HT1080 (cell line): ENCODE measurements around the gene RAMAC. TPM values are rescaled to one million over a fixed set of nuclear protein-coding genes. Genes with fewer than 3 reads are reported as not detected.
A peak's percentile ranks its signal among the peaks of the same experiment; 100 is the strongest.
"Not testable (repeated sequence)": the region's sequence is repeated elsewhere in the genome, so short reads cannot be mapped to it uniquely, and the experiment has no call there.

Source experiments
- DNase-seq: peaks from one replicate; pipeline ENCODE4 v3.0.0-alpha.2; 2015; ENCODE audit warnings: low read depth
- polyA plus RNA-seq, 2 experiments: library from polyadenylated mRNA; depleted of rRNA; stranded (reverse); fragments of >200 nt; gene quantifications; 2 replicates each; pipeline ENCODE4 v1.2.3, GENCODE V29; 2015
- total RNA-seq: library from RNA; depleted of rRNA; stranded (reverse); fragments of >200 nt; shearing (Covaris generic); gene quantifications from 2 replicates; pipeline ENCODE4 v1.2.3, GENCODE V29; 2014; rRNA removed

RAMAC gene
- 37.6 and 37.9 TPM in 2 replicates for total RNA-seq
- 24.0 and 25.1 TPM in 2 replicates for polyA plus RNA-seq (2015; cell fraction: cytosol; rRNA removed)
- polyA plus RNA-seq (2015; cell fraction: nucleus; rRNA removed), result 19.0 and 20.4 TPM in 2 replicates

- DNase-seq, result peak; percentile 89
Observed at GRCh38 chr15:82985688-82986441, at the start of gene RAMAC. Gene RAMAC (plus strand): TSS chr15:82986210. CDS start chr15:82989019, 2,809 bp downstream.

- peak; percentile 89 for DNase-seq
Observed at GRCh38 chr15:82936966-82937711, 48.9 kb upstream of the RAMAC start.

GRCh38 chr15:82937712-82938058 is 48.3 kb upstream of the RAMAC start:
- DNase-seq, result no peak

- not testable (repeated sequence) for DNase-seq
Observed at GRCh38 chr15:82939678-82940077, 46.3 kb upstream of the RAMAC start.

GRCh38 chr15:82942691-82943090 is 43.3 kb upstream of the RAMAC start:
- peak; percentile 82 for DNase-seq

GRCh38 chr15:82943176-82943575 is 42.8 kb upstream of the RAMAC start:
- DNase-seq, result peak; percentile 18

GRCh38 chr15:82944056-82944455 is 42.0 kb upstream of the RAMAC start:
- DNase-seq, result no peak

GRCh38 chr15:82944821-82945220 is 41.2 kb upstream of the RAMAC start:
- DNase-seq, result peak; percentile 78

GRCh38 chr15:82945326-82945725 is 40.7 kb upstream of the RAMAC start:
- DNase-seq, result no peak

GRCh38 chr15:82946155-82946701 is 39.8 kb upstream of the RAMAC start:
- no peak for DNase-seq

- no peak for DNase-seq
Observed at GRCh38 chr15:82950295-82950694, 35.7 kb upstream of the RAMAC start.

GRCh38 chr15:82950746-82951370 is 35.2 kb upstream of the RAMAC start:
- DNase-seq, result no peak

- peak; percentile 24 for DNase-seq
Observed at GRCh38 chr15:82951472-82952157, 34.4 kb upstream of the RAMAC start.

- DNase-seq, result no peak
Observed at GRCh38 chr15:82952158-82953081, 33.6 kb upstream of the RAMAC start, which contains the start of gene HOMER2. Gene HOMER2 (minus strand): TSS chr15:82952720. CDS start chr15:82952535, 185 bp downstream.

GRCh38 chr15:82958638-82959037 is 27.4 kb upstream of the RAMAC start:
- no peak for DNase-seq

- DNase-seq, result no peak
Observed at GRCh38 chr15:82959423-82959822, 26.6 kb upstream of the RAMAC start.

GRCh38 chr15:82960766-82961165 is 25.2 kb upstream of the RAMAC start:
- DNase-seq, result no peak

- no peak for DNase-seq
Observed at GRCh38 chr15:82963471-82964341, 22.3 kb upstream of the RAMAC start.

GRCh38 chr15:82964890-82965289 is 21.1 kb upstream of the RAMAC start:
- no peak for DNase-seq
